HL-60 (cell line): ENCODE measurements around the gene HLA-DOB.

Experiments used
- DNase-seq, 2 experiments: peaks; one replicate each; pipeline ENCODE4 v3.0.0-alpha.2; 2010 to 2020; ENCODE audit warnings: low read depth in 1 of 2, low spot score in 1 of 2
- H3K27ac ChIP-seq: fragments of 250-450 bp; sonication (Bioruptor Pico); replicated peaks from 2 replicates; pipeline ENCODE4 v1.5.1; 2020; ENCODE audit warnings: mild to moderate bottlenecking, moderate library complexity
- H3K27me3 ChIP-seq: fragments of 250-450 bp; sonication (Bioruptor Pico); 2 replicates; pipeline ENCODE4 v1.5.1; 2021; ENCODE audit warnings: mild to moderate bottlenecking, moderate library complexity; ENCODE audit not compliant: insufficient read depth, poor library complexity, severe bottlenecking
- H3K4me3 ChIP-seq: replicated peaks from 2 replicates; pipeline ENCODE4 v1.5.1; 2011; ENCODE audit warnings: mild to moderate bottlenecking, control low read depth, low read length; ENCODE audit not compliant: insufficient read depth
- CTCF ChIP-seq: IDR thresholded peaks from one replicate; pipeline ENCODE4 v1.5.1; 2011; ENCODE audit warnings: low read length, control low read depth, inconsistent platforms; ENCODE audit not compliant: insufficient read depth
- GABPA ChIP-seq: IDR thresholded peaks from 2 replicates; pipeline ENCODE4 v1.6.1; 2012; ENCODE audit warnings: low read depth
- POLR2AphosphoS5 ChIP-seq: IDR thresholded peaks from 2 replicates; pipeline ENCODE4 v1.6.1; 2012; ENCODE audit warnings: low read depth
- REST ChIP-seq: IDR thresholded peaks from 2 replicates; pipeline ENCODE4 v1.6.1; 2012; ENCODE audit warnings: low read depth; ENCODE audit not compliant: insufficient replicate concordance
- SPI1 ChIP-seq: IDR thresholded peaks from 2 replicates; pipeline ENCODE4 v1.6.1; 2012; ENCODE audit warnings: low read depth, mild to moderate bottlenecking, borderline replicate concordance

Gene HLA-DOB

GRCh38 chr6:32854376-32855178 lies 37.8 kb upstream of the HLA-DOB start:
- TF ChIP-seq REST (no peak), POLR2AphosphoS5 (no peak), SPI1 (no peak), GABPA (no peak), CTCF (no peak)
- Histone ChIP-seq H3K27me3 (no peaks in the 10 kb centered on the region), H3K4me3 (peak overlapping the region; percentile 73), H3K27ac (peak overlapping the region; percentile 72)
- peak in 1 of 2 experiments; percentile 48 for DNase-seq

DNA sequence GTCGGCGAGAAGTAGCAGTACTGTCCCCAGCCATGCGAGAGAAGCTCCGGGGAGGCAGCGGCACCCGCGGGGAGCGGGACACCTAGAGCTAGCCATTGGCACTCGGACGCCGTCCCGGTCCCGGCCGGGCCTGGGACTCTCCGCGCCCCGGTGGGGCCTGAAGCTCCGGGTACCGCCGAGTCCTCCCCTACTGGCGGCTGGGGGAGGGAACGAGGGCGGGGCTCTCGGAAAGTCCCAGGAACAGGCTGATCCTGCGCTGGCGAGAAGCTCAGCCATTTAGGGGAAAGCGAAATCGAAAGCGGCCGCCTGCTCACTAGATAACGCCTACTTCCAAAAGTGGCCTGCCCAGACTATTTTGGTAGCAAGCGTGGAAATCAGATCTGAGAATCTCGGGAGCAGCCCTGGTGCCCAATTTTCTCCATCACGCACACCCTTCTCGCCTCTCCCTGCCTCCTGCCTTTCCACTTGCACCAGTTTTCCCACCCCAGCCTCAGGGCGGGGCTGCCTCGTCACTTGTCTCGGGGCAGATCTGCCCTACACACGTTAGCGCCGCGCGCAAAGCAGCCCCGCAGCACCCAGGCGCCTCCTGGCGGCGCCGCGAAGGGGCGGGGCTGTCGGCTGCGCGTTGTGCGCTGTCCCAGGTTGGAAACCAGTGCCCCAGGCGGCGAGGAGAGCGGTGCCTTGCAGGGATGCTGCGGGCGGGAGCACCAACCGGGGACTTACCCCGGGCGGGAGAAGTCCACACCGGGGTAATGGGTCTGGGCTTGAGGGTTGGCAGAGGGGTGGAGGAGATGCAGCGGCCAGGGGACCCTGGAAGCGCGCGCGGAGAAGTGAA lies 37.0 kb upstream of the HLA-DOB start, which contains the start of the genes PSMB9 and TAP1:
PSMB9 (plus strand) TSS at position 652 of the 835 bp plus-strand sequence; CDS start at position 690, 38 bp downstream.
TAP1 (minus strand) TSS at position 164 of the 835 bp plus-strand sequence; CDS start at position 96, 68 bp downstream.
- TF ChIP-seq GABPA (0 out of 2 replicates have a peak, but pooled peaks have one; percentile 24), REST (peak; percentile 88), CTCF (peak; percentile 42), SPI1 (no peak), POLR2AphosphoS5 (no peak; the same call in 1 of the 2 replicates)
- no peaks in the 10 kb centered on the region for H3K27me3 ChIP-seq
- peak within 1 kb of the TSS; percentile 73 for H3K4me3 ChIP-seq
- peak; percentile 87 to 92 for DNase-seq
- H3K27ac ChIP-seq = peak within 1 kb of the TSS; percentile 72

DNA sequence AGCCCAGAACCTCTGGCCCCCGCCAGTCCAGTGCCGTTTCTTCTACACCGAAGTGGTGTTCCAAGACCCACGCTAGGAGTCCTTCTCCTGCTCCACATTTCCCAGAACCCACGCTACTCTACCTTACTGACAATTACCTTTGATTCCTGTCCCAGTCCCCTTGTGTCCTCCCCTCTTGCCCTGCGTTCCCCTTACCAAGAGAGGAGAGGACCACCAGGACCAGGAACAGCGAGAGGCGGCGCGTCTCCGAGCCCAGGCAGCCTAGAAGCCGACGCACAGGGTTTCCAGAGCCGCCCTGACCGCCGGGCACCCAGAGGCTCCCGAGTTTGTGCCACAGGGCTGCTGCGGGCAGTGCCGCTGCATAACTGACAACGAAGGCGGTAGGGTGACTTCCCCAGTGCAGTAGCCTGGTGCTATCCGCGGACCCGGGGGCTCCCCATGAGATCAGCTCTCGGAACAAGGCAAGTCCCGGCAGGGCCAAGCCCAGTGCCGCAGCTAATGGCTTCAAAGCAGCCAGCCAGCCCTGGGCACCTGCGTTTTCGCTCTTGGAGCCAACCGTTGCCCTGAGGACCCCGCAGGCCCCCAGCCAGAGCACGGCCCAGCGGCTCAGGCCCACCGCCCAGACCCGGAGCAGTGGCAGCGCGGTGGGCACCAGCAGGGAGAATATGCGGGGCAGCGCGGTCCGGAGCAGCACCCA lies 36.2 kb upstream of the HLA-DOB start:
- peak in 1 of 2 experiments; percentile 57 for DNase-seq
- TF ChIP-seq CTCF = no peak
- no peak for TF ChIP-seq SPI1
- TF ChIP-seq REST = no peak
- no peak for TF ChIP-seq GABPA
- TF ChIP-seq POLR2AphosphoS5 = no peak
- Histone ChIP-seq H3K4me3 (peak overlapping the region; percentile 73), H3K27ac (peak overlapping the region; percentile 72), H3K27me3 (no peaks in the 10 kb centered on the region)
